Measurements from ENCODE around the gene SPAG6.
"Not testable (repeated sequence)": the region's sequence is repeated elsewhere in the genome, so short reads cannot be mapped to it uniquely, and the experiment has no call there.

The SPAG6 gene

DNA sequence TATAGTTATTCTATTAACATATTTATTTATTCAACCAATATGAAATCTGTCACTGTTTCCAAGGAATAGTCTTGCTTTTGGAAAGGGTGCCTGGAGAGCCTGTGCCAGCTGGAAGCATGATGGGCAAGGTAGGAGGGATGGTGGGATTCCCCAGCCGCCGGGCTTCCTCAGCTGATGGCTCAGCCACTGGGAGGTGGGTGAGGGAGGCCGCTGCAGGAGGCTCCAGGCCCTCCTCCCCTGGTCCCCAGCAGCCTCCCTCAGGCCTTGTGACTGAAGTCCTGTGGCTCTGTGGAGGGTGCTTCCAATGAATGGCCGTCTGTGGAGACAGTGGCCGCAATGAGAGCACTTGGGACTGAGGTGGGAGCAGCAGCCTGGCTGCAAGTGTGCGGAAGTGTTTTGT is 27.0 kb downstream of the SPAG6 start:
- no peak for DNase-seq (ENCODE audit: low spot score)

DNA sequence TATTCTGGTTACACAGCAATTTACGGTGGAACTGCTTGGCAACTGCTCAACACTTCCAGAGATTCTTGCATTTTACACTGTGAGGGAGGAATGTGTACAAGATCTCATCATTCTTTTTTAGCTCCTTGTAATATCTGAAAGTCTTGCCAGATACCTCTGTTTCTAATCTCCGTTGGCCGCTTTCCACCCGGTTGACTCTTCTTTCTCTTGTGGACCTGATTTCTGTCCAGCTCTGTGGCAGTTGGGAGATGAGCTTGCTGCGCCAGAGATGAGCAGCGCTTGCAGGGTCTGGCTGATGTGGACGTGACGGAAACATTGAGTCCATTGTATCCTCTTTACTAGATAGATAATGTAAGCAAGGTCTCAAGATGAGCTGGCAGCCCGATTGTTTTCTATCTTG is 27.6 kb downstream of the SPAG6 start:
- no peak for DNase-seq (ENCODE audit: low spot score)

DNA sequence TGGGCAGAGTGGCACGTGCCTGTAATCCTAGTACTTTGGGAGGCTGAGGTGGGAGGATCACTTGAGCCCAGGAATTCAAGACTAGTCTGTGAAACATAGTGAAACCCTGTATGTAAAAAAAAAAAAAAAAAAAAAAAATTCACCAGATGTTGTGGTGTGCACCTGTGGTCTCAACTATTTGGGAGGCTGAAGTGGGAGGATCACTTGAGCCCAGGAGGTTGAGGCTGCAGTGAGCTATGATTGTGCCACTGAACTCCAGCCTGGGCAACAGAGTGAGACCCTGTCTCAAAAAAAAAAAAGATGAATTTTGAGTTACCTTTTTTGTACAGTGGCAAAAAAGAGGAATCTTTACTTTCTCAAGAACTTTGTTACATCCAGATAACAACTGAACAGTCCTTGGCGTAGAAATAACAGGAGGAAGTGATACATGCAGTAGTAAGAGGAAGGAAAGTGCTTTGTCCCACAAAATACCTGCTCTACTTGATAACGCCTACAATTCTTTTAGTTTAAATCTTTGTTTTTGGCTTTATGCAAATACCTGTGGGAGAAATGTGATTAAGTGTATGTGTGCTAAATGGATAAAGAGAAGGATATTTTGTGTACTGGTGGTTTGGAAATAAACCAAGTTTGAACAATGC is 29.3 kb downstream of the SPAG6 start:
- no peak for DNase-seq (ENCODE audit: low spot score)

DNA sequence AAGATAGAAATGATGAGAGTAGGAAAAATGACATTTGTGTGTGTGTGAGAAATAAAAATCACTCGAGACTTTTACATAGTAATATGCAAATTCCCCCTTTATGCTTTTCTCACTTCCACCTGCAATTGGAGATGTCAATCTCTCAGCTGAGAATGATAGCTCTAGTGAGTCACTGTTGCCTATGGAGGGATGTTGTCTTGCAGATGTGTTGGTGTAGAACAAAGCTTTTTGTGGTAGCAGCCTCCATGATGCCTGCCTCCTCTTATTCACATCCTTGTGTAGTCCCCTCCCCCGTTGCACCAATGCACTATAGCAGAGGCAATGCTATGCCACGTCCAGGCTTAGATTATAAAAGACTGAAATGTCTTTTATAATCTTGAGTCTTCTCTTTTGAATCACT is 33.8 kb downstream of the SPAG6 start:
- DNase-seq (ENCODE audit: low spot score): no peak

DNA sequence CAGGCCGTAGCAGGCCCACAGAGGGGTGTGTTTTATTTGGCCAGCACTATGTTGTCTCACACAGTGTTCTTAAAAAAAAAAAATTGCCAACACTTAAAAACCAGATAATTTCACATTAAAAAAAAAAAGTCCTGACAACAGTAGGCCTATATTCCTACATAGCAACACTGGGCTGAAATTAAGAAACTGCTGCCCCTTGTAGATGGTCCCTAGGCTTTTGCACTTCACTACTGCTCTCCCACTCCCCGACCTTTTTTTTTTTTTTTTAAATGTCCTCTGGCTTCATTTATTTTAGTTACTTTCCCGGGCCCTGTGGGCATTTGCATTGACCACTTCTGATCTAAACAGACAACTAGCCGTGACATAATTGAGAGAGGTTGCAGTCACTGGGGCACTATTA is 36.0 kb downstream of the SPAG6 start:
- DNase-seq (ENCODE audit: low spot score): no peak

DNA sequence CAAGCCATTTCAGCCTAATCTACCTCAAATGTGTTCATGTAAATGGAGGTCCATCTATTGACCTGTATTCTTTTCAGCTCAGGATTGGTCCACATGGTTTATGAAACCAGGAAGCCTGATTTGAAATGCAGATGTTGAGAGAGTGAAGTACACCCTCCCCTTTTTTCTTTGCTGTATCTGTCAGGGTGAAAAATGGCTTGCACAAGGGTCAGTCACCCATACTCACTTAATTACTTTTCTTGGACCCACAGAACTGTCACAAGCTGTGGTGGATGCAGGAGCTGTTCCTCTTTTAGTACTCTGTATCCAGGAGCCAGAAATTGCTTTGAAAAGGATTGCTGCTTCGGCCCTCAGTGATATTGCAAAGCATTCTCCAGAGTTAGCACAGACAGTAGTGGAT is 41.2 kb downstream of the SPAG6 start:
- no peak for DNase-seq (ENCODE audit: low spot score)

DNA sequence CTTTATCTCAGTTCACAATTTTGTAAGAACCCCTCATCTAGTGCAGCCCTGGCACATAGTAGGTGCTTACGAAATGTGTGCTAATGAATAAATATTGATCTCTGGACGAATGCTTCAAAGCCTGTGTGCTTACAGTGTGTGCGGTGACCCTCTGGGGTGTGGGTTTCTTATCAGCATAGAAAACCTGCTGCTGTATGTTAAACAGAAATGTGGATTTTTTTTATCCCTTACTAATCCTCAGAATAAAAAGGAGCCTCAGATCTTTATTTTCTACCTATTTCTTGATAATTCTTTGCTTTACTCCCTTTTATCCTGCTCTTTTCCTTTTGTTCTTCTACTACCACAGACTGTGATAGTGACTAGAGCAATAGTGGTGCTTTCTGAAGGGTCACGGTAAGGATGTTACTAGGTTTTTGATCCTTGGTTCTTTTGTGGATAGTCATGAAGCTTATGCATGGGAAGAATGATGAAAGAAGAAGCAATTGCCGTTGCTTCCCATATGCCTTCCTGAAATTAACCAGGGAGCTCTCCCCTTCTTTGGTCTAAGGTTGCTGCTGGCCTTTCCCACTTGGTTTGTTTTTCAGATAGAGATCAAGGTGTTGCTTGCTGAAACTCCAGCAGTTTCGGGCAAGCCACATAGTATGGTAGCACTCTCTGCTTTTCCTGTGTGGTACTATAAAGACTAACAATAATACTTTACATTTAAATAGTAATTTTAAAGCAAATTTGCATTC is 44.7 kb downstream of the SPAG6 start:
- DNase-seq (ENCODE audit: low spot score): no peak

DNA sequence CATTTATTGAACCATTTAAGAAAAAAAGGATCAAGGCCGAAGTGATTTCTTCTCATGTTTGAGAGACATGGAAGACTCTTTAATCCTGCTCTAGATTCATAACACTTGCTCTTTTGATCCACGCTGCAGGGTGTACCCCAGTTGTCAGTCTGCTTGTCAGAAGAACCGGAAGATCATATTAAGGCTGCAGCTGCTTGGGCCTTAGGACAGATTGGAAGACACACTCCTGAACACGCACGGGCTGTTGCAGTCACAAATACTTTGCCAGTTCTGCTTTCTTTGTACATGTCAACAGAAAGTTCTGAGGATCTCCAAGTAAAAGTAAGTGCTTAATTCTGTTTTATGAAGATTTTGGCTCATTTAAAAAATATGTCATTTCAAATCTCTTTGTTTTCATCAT is 46.3 kb downstream of the SPAG6 start:
- no peak for DNase-seq (ENCODE audit: low spot score)

DNA sequence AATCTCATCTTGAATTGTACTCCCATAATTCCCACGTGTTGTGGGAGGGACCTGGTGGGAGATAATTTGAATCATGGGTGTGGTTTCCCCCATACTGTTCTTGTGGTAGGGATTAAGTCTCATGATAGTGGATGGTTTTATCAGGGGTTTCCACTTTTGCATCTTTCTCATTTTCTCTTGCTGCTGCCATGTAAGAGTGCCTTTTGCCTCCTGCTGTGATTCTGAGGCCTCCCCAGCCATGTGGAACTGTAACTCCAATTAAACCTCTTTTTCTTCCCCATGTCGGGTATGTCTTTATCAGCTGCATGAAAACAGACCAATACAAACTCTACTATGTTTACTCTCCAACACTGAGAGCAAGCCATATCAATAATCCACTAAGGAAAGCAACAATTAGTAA is 50.9 kb downstream of the SPAG6 start:
- DNase-seq (ENCODE audit: low spot score): not testable (repeated sequence)

DNA sequence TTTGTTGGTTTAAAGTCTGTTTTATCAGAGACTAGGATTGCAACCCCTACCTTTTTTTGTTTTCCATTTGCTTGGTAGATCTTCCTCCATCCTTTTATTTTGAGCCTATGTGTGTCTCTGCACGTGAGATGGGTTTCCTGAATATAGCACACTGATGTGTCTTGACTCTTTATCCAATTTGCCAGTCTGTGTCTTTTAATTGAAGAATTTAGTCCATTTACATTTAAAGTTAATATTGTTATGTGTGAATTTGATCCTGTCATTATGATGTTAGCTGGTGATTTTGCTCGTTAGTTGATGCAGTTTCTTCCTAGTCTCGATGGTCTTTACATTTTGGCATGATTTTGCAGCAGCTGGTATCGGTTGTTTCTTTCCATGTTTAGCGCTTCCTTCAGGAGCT is 61.6 kb downstream of the SPAG6 start:
- not testable (repeated sequence) for DNase-seq (ENCODE audit: low spot score)

DNA sequence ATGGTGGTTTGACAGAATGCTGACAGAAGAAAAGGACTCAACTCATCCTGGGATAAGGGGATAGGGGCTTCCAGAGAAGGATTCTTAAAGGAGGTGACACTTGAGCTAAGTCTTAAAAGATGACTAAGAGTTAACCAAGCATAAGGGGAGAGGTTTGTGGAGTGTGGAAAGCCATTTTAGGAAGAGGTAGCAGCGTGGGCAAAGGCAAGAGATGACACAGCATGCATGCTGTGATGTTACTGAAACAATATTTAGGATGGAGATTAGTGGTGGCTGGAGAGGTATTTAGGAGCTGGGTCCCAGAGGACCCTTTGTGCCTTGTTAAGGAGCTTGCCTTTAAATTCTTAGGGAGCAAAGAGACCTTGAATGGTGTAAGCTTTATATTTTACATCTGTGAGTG is 65.1 kb downstream of the SPAG6 start:
- DNase-seq (ENCODE audit: low spot score): no peak

DNA sequence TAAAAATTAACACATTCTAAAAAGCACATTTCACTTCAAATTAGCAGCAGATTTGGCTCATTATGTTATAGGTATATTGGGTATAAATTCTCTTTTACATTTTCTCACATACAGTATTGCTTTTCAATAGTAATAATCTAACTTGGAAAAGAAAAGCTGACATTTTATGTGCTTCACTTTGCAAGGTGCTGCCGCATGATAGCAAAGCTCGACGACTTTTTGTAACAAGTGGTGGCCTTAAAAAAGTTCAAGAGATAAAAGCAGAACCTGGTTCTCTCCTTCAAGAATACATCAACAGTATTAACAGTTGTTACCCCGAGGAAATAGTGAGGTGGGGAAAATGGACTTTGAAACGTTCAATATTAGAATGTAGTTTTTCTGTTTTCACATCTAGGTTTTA is 65.5 kb downstream of the SPAG6 start:
- no peak for DNase-seq (ENCODE audit: low spot score)

DNA sequence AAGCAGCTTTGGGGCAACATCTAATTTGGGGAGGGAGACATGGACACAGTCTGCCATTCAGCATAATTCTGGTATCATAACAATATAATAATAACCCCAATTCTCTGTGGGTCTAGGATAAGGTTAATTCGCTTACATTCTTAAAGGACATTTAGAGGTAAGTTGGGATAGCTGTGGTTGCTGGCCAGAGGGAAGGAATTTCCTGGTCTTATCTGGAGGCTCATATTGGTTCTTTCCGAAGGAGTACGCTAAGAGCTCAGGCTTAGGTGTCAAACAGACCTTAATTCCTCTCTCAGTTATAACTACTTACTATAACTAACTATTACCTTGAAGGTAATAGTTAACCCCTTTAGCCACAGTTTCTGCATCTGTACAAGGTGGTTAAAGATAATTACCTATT is 68.8 kb downstream of the SPAG6 start:
- no peak for DNase-seq (ENCODE audit: low spot score)

DNA sequence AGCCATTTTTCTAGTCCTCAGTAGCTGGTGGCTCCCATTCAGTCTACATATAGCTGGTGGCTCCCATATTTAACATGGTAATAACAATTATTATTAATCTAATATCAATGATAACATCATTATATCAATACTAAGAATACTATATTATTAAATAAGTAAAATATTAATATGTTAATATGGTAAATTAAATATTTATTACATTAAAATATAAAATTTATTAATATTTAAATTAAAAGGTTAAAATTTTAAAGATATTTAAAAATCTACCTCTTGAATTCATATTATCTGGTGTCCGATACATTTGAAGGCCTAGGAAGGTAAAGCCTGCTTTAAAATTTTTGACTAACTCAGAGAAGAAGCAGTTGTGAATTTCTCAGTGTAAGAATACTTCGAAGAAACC is 69.8 kb downstream of the SPAG6 start:
- DNase-seq (ENCODE audit: low spot score): no peak

DNA sequence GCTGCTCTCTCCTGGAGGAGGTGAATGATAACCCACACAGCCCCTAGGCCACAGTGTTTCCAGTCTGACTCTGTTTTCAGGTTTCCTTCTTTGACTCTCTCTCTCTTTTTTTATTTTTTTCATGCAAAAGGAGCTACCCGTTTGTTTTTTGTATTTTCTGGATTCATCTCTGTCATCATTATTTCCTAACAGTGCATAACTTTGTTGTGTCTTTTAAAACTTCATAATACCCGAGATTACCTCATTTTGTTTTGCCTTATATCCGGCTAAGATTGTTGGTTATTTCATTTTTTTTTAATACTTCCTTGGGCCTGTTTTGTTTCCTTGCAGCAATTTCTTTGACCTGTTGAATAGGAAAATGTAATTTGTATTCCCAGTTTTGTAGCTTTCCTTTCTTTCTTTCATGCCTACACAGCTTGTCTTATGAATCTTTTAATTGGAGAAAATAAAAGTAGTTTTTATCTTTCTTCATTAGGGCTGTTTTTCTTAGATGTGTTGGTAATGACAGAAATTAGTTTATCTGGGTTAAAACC is 72.5 kb downstream of the SPAG6 start:
- DNase-seq (ENCODE audit: low spot score): no peak

DNA sequence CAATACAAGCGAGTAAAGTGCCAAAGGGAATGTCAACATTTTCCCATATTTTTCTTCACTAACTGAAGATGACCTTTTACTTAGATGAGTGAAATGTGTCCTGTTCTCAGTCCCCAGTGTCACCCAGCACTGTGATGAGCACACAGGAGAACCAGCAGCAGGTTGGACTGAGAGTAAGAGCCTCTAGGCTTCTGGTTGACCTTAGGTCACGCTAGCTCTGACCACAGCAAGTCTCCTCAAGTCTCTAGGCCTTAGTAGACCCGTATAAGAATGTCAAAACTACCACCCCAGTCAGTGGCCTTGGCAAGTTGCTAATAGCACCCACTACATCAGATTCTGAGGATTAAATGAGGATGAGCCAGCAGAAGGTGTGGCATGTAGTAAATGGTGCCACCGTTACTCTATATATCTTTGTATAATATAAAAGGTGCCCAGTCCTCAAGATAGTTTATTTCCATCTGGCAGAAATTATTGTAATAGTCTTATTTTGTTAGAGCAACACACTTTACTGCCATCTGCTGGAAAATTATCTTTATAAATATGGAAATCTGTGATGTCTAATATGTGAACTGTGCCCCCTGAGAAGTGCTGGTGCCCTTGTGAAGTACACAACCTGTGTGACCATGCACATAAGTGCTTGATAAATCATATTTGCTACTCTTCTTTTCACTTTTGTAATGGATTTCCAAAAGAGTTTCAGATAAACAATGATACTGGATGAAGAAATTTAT is 75.7 kb downstream of the SPAG6 start:
- peak; percentile 20 for DNase-seq (ENCODE audit: low spot score)

DNA sequence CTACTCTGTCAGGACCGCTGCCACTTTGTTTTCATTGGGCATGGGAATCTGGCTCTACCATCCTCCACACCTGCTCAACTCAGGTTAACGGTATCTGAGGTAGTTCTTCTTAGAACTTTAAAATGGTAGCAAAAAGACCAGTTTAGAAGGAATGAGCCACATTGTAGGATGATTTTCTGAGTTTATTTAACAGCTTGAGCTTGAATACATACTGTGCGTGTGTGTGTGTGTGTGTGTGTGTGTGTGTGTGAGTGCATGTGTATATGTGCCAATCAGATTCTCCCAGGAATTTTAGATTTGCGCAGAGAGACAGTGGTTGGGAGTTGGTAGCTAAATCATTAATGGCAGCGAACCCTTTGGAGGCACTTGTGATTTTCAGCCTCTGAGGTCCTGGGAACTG is 81.4 kb downstream of the SPAG6 start:
- no peak for DNase-seq (ENCODE audit: low spot score)

DNA sequence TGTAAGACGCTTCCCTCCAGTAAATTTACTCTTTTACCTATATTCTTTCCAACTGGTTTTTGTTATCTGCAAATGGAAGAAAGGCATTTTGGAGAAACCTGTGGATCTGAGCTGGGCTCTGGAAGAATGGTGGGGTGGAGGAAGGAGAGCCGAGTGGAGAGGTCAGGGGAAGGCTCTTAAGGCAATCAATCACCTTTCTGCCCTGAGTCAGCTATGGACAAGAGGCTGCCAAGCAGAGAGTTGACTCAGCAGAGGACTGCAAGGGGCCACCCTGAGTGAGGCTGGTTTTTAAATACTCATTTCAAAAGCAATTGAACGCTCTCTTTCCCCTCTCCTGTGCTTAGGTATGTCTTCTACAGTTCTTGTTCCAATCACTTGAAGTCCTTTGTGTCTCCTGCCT is 81.8 kb downstream of the SPAG6 start:
- DNase-seq (ENCODE audit: low spot score): no peak

DNA sequence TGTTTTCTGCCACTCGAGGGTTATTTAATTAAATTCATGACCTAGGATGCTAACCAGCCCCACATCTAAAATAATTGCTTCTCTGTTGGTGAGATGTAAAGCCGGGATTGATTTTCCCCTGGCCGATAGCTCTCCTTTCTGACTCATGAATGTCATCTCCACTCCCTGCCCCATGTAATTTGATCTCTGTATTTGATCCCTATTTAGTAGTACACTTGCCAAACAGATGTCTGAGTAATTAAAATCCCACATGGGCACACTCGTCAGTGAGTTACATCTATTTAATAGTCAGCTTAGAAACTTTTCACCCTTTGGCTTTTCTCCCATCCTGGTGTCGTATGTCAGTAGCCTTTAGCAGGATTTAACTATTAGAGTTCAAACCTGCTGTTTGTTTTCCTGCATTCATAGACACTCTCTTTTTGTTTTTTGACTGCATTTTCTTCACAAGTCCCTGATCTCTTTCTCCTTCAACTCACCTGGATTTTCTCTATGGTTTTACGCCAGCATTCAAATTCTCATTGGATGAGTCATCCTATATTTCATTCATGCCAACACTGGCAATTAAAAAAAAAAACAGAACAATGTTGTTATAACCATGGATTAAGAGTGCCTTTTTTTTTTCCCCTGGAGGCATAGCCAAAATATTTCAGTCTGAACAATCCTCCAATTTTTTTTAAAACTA is 82.7 kb downstream of the SPAG6 start:
- DNase-seq (ENCODE audit: low spot score): no peak

DNA sequence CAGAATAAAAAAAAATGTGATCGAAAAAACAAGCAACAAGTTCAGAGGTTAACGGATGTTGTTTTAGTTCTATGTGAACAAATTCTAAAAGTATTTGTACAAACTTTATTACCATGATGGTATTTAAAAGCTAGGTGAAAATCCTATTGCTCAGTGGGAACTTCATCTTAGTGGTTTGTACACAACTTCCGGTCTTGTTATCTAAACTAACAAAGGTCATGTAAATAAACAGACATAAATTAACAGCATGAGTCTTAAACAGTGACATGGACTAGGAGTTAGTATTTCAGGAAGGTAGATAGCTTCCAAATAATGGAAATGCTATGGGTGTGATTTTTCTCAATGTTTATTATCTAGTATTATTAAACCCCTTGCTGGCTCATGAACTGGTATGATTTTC is 83.8 kb downstream of the SPAG6 start:
- no peak for DNase-seq (ENCODE audit: low spot score)

DNA sequence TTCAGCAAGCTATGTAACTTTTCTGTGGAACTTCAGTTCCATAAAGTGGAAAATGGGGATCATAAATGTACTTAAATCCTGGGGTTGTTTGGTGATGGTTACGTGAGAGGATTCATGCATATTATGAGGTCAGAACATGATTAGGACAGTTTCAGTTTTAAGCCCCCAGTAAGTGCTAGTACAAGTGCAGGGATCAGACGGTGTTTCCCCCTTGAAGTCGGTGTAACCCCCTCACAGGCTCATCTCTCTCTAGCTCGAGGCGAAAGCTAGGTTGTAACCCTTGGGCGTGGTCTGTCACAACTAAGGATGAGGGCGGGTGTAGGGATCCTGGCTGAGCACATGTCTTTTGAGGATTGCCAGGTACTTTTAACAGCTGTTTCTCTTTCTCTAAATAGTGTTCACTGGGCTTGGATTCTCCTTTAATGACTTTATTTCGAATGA is 84.7 kb downstream of the SPAG6 start:
- DNase-seq (ENCODE audit: low spot score): no peak

DNA sequence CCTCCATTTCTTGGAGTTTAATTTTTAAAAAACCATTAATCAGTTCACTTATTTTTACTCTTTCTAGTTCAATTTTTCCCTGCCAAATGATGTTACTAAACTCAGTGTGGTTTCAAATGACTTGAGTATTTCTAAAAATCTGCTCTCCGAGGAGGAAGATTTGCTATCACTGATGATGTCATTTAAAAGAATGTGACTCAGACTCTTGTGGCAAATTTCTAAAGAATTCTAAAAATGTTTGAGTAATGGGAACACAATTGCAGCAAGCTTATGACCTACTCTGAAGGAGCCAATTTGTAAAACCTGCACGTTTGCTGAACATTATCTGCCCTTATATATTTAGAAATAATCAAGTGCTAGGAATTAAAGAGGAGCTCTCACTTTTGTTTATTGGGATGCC is 88.6 kb downstream of the SPAG6 start:
- DNase-seq (ENCODE audit: low spot score): no peak

DNA sequence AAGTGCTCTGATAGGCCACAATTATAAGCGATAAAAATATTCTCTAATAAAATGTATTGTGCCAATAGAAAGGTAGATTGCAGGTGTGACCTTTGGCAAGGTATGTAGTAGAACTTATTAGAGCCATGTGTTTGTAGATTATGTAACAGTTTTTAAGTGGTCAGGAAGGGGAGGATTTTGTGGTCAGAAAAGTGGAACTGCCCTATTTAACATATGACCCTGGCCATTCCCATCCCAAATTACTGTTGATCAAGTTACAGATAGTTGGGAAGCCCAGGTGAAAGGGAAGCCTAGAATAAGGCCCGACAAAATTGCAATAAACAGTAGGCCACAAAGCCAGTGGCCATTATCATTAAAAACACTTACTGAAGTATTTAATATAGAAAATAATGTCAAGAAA is 89.2 kb downstream of the SPAG6 start:
- DNase-seq (ENCODE audit: low spot score): no peak
